Breast epithelium (tissue), 4 donors: Measurements from ENCODE around the gene FAM53A. TPM values are rescaled to one million over a fixed set of nuclear protein-coding genes. Genes with fewer than 3 reads are reported as not detected.

Source experiments
- DNase-seq, 2 donors: peaks; one replicate each; pipeline ENCODE4 v3.0.0-alpha.2; 2019; ENCODE audit warnings: low spot score in 2 of 2
- H3K27ac ChIP-seq, 2 donors: fragments of 200-600 bp; sonication (generic) in 1 of 2; one replicate each; pipeline ENCODE4 v1.5.1; 2016 to 2019; ENCODE audit warnings: mild to moderate bottlenecking in 1 of 2
- H3K27me3 ChIP-seq, 2 donors: fragments of 200-600 bp; sonication (generic) in 1 of 2; one replicate each; pipeline versions ENCODE4 v1.5.1 to v1.6.0; 2017 to 2019; ENCODE audit warnings: control low read depth in 1 of 2, mild to moderate bottlenecking in 1 of 2
- H3K36me3 ChIP-seq: fragments of 200-600 bp; one replicate; pipeline ENCODE4 v1.5.1; 2019
- H3K4me1 ChIP-seq, 2 donors: fragments of 200-600 bp; sonication (generic); one replicate each; pipeline ENCODE4 v1.5.1; 2016 to 2019; ENCODE audit warnings: control low read depth in 1 of 2
- H3K4me3 ChIP-seq, 3 donors: fragments of 200-600 bp; sonication (generic); 1 replicate in 2 of 3; 2 replicates in 1 of 3; pipeline ENCODE4 v1.5.1; 2016 to 2019; ENCODE audit warnings: mild to moderate bottlenecking in 3 of 3, moderate library complexity in 2 of 3
- H3K9me3 ChIP-seq, 2 donors: fragments of 200-600 bp; sonication (generic) in 1 of 2; one replicate each; pipeline ENCODE4 v1.5.1; 2016 to 2019; ENCODE audit warnings: control low read depth in 1 of 2
- POLR2A ChIP-seq: fragments of 450-650 bp; IDR thresholded peaks from one replicate; pipeline ENCODE4 v1.6.1; 2016; ENCODE audit warnings: antibody characterized with exemption, mild to moderate bottlenecking, moderate library complexity
- POLR2AphosphoS5 ChIP-seq, 3 donors: sonication (generic); formaldehyde crosslinking; IDR thresholded peaks; one replicate each; pipeline ENCODE4 v1.6.1; 2017; ENCODE audit warnings: antibody characterized with exemption in 3 of 3
- intact Hi-C: fragments of 100-400 bp; cut with DNase I; formaldehyde crosslinking; loops from one replicate; pipeline ENCODE4 v1.15.1; 2023; ENCODE audit warnings: low total_unique reads
- total RNA-seq, 3 donors: library from RNA; depleted of rRNA; stranded (reverse); fragments of >200 nt; gene quantifications; one replicate each; pipeline ENCODE4 v1.1.0, GENCODE V29; 2016
- TF ChIP-seq, protein P1 (sequence below), 3 donors: fragments of 450-650 bp; IDR thresholded peaks; one replicate each; pipeline ENCODE4 v1.5.1; 2016 to 2017; ENCODE audit warnings: antibody characterized with exemption in 3 of 3, mild to moderate bottlenecking in 3 of 3, moderate library complexity in 3 of 3

FAM53A gene
- total RNA-seq, 3 donors from 2014 or later = 3.7 to 7.2 (median 4.6) TPM

DNA sequence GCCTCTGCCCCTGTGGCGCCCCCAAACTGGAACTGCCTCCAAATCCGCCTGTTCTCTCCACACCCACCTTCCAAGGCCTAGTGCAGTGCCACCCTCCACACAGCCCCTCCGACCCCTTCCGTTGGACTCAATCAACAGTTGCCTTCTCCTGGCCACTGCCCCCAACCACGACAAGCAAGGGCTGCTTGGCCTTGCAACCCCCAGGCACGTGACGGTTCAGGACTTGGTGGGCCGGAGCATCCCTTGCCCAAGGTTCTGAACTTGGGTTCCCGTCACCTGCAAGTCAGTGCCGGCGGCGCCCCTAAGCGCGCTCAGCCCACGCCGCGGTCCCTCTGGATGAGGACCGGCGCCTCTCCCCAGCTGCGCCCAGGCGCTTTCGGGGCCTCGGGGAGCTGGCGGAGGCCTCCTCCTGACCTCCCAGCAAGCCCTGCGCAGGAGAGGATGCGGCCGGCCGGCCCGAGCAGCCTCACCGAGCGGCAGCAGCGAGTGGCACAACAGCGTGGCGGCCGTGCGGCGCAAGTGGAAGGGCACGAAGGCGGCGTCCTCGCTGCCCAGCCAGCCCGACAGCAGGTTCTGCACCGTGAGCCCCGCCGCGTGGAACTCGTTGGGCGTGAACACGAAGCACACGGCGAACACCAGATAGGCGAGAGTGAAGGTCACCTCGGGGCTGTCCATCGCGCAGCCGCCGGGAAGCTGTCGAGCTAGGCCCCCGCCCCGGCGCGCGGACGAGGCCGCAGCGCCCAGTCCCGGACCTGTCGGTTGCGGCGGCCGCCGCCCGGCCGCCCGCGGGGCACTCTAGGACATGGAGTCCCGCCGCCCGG, 36.3 kb upstream of the FAM53A start:
- no peak for DNase-seq
- Histone ChIP-seq H3K9me3 (no peaks in the 10 kb centered on the region), H3K4me3 (peak overlapping the region; percentile 63 to 83 (median 80)), H3K36me3 (no peaks in the 10 kb centered on the region), H3K27me3 (no peaks in the 10 kb centered on the region), H3K27ac (peak overlapping the region; percentile 88 to 90), H3K4me1 (peaks cover 8 to 15% of the 10 kb centered on the region in 2 donors)
- TF ChIP-seq POLR2AphosphoS5 (IDR thresholded peaks at IDR 0.05) = peak in 1 of 3 donors; percentile 13
- TF ChIP-seq POLR2A = no peak
- intact Hi-C loops = no loop called here

DNA sequence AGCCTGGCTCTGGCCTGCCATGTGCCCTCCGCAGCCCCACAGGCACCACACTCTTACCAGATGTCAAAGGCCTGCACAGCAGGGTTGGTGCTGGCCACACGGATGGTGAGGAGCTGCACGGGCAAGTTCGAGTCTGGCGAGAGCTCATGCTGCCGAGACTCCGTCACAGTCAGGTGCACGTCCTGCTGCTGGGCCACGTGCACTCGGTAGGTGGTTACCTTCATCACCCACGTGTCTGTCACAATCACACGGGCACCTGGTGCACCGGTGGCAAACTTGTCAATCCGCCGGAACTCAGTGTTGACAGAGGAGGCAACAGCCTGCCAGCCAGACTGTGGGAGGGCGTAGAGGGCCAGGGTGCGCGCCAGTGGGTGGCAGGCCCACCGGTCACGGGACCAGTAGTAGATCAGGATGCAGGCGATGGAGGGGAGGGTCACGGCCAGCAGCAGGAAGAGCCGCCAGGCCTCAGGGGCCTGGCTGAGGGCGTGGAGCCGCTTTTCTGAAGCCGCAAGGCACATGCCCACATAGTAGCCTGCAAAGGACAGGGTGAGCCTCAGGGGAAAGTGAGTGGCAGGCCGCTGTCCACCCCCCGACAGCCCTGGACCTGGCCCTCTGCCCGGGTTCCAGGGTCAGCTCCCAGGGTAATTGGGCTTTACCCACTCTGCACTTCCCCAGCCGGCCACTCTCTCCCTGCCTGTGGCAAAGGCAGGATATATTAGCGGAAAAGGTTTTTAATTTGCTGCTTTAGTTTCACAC, 34.2 kb upstream of the FAM53A start:
- Histone ChIP-seq H3K27me3 (no peaks in the 10 kb centered on the region), H3K36me3 (no peaks in the 10 kb centered on the region), H3K27ac (peak overlapping the region in 1 of 2 donors; percentile 40), H3K4me1 (peaks cover 10 to 21% of the 10 kb centered on the region in 2 donors), H3K4me3 (no peak overlapping the region), H3K9me3 (no peaks in the 10 kb centered on the region)
- intact Hi-C loops = no loop called here
- no peak for DNase-seq
- TF ChIP-seq, protein P1, sequence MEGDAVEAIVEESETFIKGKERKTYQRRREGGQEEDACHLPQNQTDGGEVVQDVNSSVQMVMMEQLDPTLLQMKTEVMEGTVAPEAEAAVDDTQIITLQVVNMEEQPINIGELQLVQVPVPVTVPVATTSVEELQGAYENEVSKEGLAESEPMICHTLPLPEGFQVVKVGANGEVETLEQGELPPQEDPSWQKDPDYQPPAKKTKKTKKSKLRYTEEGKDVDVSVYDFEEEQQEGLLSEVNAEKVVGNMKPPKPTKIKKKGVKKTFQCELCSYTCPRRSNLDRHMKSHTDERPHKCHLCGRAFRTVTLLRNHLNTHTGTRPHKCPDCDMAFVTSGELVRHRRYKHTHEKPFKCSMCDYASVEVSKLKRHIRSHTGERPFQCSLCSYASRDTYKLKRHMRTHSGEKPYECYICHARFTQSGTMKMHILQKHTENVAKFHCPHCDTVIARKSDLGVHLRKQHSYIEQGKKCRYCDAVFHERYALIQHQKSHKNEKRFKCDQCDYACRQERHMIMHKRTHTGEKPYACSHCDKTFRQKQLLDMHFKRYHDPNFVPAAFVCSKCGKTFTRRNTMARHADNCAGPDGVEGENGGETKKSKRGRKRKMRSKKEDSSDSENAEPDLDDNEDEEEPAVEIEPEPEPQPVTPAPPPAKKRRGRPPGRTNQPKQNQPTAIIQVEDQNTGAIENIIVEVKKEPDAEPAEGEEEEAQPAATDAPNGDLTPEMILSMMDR (IDR thresholded peaks at IDR 0.05) = no peak

DNA sequence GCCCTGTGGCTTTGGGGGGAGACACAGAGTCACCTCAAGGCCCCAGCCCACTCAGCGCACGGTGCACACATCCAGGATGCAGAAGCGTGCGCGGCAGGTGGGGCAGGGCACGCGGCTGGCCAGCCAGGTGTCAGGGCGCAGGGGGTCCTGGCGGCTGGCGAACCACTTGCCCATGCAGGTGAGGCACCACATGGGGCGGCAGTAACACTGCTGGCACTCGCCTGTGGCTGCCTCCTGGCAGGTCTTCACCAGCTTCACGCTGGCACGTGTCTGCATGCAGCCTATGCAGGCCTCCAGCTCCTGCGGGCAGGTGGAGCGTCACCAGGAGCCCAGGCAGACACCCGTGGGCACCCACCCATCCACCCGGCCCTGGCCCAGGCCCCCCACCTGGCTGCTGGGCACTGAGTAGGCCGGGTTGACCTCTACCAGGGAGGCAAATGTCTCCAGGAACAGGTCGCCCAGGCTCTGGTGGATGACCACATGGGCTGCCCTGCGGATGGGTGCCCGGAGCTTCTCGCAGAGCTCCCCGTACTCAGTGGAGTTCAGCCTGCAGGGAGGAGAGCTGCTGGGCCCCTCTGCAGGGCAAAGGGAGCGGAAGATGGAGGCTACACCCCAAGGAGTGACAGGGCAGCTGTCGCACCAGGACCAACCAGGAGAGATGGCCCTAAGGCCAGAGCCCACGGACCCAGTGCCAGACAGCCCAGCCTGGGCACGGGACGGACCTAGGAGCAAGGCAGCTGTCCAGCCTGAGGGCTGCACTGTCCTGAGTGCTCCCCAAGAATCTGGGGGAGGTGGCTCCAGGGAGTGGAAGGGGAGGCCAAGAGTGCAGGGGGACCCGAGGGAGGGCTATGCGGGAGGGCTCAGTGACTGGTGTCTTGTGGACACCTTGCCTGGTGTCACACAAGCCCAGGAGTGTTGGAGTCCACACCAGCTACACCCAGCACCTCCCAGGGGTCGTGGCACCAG, 33.3 kb upstream of the FAM53A start:
- no peaks in the 10 kb centered on the region for H3K9me3 ChIP-seq
- peaks cover 13 to 22% of the 10 kb centered on the region in 2 donors for H3K4me1 ChIP-seq
- intact Hi-C loops = no loop called here
- DNase-seq = no peak
- H3K4me3 ChIP-seq = no peak overlapping the region
- TF ChIP-seq POLR2AphosphoS5 (IDR thresholded peaks at IDR 0.05) = no peak
- no peak for TF ChIP-seq POLR2A
- TF ChIP-seq, protein P1 (IDR thresholded peaks at IDR 0.05) = no peak
- no peaks in the 10 kb centered on the region for H3K27me3 ChIP-seq
- no peaks in the 10 kb centered on the region for H3K36me3 ChIP-seq
- H3K27ac ChIP-seq = no peak overlapping the region

DNA sequence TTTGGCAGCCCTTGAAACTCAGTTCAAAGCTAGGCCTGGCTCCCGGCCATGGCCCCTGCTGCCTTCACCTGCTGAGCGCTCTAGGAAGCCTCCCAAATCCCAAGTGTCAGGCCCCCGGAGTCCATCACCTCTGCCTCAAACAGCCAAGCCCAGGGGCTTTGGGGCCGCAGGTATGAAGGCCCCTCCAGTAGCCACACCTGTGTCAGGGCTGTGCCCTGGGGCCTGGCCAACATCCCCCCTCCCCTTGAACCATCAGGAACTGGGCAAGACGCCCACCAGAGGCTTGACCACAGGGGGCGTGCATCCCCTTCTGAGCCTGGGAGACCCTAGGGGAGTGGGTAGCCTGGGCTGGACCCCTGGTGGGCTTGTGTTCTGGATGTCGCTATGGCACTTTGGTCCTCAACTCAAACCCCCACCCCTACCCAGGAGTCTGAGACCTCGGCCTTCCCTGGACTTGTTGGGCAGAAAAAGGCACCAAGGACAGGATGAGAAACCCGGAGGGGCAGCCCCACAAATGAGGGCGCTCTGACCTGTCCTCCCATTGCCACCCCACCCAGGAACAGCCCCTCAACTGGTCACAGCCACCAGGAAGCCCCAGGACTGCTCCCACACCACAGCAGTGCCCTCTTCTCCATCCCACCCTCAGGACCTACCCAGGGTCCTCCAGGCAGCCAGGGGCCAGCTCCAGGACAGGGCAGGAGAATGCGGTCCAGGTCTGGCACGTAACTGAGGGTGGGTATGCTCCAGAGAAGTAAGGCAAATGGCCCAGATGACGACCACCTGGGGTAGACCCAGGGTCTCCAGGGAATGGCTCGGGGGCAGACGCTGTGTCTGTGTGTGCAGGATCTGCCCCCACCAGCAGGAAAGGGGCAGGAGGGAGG, 32.2 kb upstream of the FAM53A start:
- peaks cover 8 to 16% of the 10 kb centered on the region in 2 donors for H3K4me1 ChIP-seq
- TF ChIP-seq POLR2AphosphoS5 (IDR thresholded peaks at IDR 0.05) (no peak), POLR2A (no peak)
- TF ChIP-seq, protein P1 (IDR thresholded peaks at IDR 0.05) = no peak
- DNase-seq = no peak
- H3K27me3 ChIP-seq = no peaks in the 10 kb centered on the region
- intact Hi-C loops = no loop called here
- H3K36me3 ChIP-seq = no peaks in the 10 kb centered on the region
- H3K4me3 ChIP-seq = no peak overlapping the region
- no peak overlapping the region for H3K27ac ChIP-seq
- no peaks in the 10 kb centered on the region for H3K9me3 ChIP-seq
